Measurements from ENCODE around the gene RGP1.

RGP1 gene

GRCh38 chr9:35710818-35711500, 38.1 kb upstream of the RGP1 start:
- no peak overlapping the region for H2AFZ ChIP-seq
- no peak overlapping the region for H3K9ac ChIP-seq
- no peak overlapping the region for H3K4me2 ChIP-seq (ENCODE audit: low read length)
- TF ChIP-seq CTCF (IDR thresholded peaks at IDR 0.05): no peak
- H3K36me3 ChIP-seq (ENCODE audit: control insufficient read depth, insufficient read depth, low read length): no peaks in the 10 kb centered on the region
- peaks cover 5% of the 10 kb centered on the region for H3K4me1 ChIP-seq
- no peaks in the 10 kb centered on the region for H3K27me3 ChIP-seq (ENCODE audit: control insufficient read depth, insufficient read depth, low read length)
- no peaks in the 10 kb centered on the region for H3K9me3 ChIP-seq (ENCODE audit: control insufficient read depth, low read length)
- no peak overlapping the region for H3K4me3 ChIP-seq (ENCODE audit: low read depth, low read length)
- H3K79me2 ChIP-seq: no peaks in the 10 kb centered on the region
- peak overlapping the region; percentile 60 for H3K27ac ChIP-seq

DNA sequence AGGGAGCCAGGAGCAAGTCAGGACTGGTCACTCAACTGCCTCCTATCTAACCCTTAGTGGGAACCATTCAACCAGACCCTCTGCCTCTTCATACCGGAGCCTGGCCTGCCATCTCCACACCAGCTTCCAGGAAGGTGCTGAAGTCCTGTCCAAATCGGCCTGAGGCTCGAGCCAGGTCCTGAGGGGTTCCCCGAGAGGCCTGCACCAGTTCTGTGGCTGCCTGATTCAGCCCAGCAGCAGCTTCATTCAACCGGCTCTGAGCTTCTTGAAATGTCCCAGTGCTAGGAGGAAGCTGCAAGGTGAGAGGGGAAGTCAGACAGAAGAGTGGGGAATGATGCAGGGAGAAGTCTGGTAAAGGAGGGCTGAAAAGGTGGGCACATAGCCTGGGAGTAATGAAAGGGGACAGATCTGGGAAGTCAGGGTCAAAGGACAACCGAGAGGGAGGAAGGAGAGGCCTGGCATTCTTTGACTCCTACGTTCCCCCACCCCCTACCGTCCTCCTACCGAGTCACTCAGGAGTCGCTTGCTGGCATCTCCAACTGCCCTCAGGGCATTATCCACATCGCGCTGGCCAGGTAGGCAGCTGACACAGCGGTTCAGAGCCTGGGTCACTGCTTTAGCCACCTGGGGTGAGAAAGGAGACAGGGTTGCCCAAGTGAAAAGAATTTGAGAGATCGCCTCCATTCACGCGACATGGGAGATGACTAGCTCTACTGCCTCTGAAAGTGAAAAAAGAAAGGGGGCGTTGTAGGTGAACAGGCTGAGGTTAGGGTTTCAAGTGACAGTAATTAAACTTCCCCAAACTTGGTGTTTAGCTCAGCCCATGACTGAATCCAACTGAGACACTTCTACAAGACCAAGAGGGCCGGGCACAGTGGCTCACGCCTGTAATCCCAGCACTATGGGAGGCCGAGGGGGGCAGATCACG, 37.3 kb upstream of the RGP1 start:
- peak; percentile 7 for TF ChIP-seq CTCF (IDR thresholded peaks at IDR 0.05)
- H3K27me3 ChIP-seq (ENCODE audit: control insufficient read depth, insufficient read depth, low read length): no peaks in the 10 kb centered on the region
- H3K79me2 ChIP-seq: no peaks in the 10 kb centered on the region
- no peaks in the 10 kb centered on the region for H3K9me3 ChIP-seq (ENCODE audit: control insufficient read depth, low read length)
- no peak overlapping the region for H3K4me2 ChIP-seq (ENCODE audit: low read length)
- no peak overlapping the region for H3K4me3 ChIP-seq (ENCODE audit: low read depth, low read length)
- H3K36me3 ChIP-seq (ENCODE audit: control insufficient read depth, insufficient read depth, low read length): no peaks in the 10 kb centered on the region
- peak overlapping the region; percentile 60 for H3K27ac ChIP-seq
- H2AFZ ChIP-seq: no peak overlapping the region
- H3K4me1 ChIP-seq: peaks cover 5% of the 10 kb centered on the region
- no peak overlapping the region for H3K9ac ChIP-seq

GRCh38 chr9:35712762-35713400, 36.2 kb upstream of the RGP1 start:
- Histone ChIP-seq H2AFZ (no peak overlapping the region), H3K36me3 (ENCODE audit: control insufficient read depth, insufficient read depth, low read length) (no peaks in the 10 kb centered on the region), H3K9ac (no peak overlapping the region), H3K4me3 (ENCODE audit: low read depth, low read length) (no peak overlapping the region), H3K27ac (peak overlapping the region; percentile 60), H3K27me3 (ENCODE audit: control insufficient read depth, insufficient read depth, low read length) (no peaks in the 10 kb centered on the region), H3K4me2 (ENCODE audit: low read length) (no peak overlapping the region), H3K9me3 (ENCODE audit: control insufficient read depth, low read length) (no peaks in the 10 kb centered on the region), H3K4me1 (peaks cover 5% of the 10 kb centered on the region), H3K79me2 (no peaks in the 10 kb centered on the region)
- no peak for TF ChIP-seq CTCF (IDR thresholded peaks at IDR 0.05)

- Histone ChIP-seq H3K27ac (peak overlapping the region; percentile 60), H3K4me1 (peaks cover 5% of the 10 kb centered on the region), H3K36me3 (ENCODE audit: control insufficient read depth, insufficient read depth, low read length) (no peaks in the 10 kb centered on the region), H3K9me3 (ENCODE audit: control insufficient read depth, low read length) (no peaks in the 10 kb centered on the region), H2AFZ (no peak overlapping the region), H3K79me2 (no peaks in the 10 kb centered on the region), H3K4me2 (ENCODE audit: low read length) (no peak overlapping the region), H3K9ac (no peak overlapping the region), H3K4me3 (ENCODE audit: low read depth, low read length) (no peak overlapping the region), H3K27me3 (ENCODE audit: control insufficient read depth, insufficient read depth, low read length) (no peaks in the 10 kb centered on the region)
- TF ChIP-seq CTCF (IDR thresholded peaks at IDR 0.05): no peak
Observed at GRCh38 chr9:35713578-35713977, 35.5 kb upstream of the RGP1 start.
